Superior temporal gyrus (tissue), 1 donor: ENCODE data around the gene CEL.
A peak's percentile ranks its signal among the peaks of the same experiment; 100 is the strongest.
"Not testable (repeated sequence)": the region's sequence is repeated elsewhere in the genome, so short reads cannot be mapped to it uniquely, and the experiment has no call there.

Experiments
- DNase-seq: peaks from one replicate; pipeline ENCODE4 v3.0.0-alpha.2; 2016; ENCODE audit errors: extremely low spot score

CEL gene

DNA sequence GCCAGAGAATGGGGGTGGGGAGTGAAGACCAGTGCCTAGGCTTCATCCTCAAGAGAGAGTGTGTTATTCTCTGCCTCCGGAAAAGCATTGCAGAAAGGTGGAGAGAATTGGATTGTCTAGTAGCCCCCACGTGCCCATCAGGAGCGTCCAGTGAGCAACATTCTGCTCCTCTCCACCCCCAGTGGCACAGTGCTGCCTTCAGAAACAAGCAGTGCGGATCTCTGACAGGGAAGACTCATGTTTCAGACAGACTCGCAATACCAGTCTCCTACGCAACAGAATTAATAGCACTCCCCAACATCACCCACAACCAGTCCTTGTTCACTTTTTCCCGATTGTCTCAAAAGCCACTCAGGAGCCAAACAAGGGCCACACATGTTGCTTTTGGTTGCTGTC lies 14.9 kb upstream of the CEL start:
- no peak for DNase-seq

DNA sequence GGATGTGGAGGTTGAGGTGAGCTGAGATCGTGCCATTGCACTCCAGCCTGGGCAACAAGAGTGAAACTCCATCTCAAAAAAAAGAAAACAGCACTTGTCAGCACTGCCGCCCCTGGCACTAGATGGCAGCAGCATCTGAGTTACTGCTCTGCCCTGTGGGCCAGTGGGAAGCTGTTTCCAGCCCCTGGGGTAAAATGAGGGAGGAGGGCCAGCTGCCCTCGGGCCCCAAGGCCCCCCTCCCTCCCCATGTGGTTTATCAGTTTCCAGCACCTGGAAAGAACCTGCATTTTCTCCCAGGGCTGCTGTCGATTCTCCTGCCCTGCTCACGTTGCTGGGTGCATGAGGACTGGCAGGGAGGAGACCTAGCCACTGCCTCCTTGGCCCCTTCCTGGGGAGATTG lies 13.2 kb upstream of the CEL start:
- DNase-seq = peak; percentile 51

DNA sequence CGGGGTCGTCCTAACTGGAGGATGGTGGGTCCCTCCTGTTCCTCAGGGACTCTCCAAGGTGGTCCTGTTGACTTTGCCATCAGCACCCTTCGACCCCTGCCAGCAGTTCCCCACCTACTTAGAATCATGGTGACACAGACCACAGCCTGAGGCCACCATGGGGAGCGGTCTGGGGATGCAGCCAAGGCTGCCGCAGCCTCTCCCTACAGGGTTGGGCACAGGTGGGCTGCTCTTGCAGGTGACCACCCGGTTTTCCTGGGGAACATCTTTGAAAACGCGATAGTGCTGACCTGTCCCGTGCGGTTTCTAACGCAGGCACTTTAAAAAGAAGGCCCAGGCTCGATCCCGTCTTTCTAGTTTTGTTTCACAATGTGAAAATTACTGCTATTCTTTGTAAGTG lies 12.7 kb upstream of the CEL start:
- no peak for DNase-seq

DNA sequence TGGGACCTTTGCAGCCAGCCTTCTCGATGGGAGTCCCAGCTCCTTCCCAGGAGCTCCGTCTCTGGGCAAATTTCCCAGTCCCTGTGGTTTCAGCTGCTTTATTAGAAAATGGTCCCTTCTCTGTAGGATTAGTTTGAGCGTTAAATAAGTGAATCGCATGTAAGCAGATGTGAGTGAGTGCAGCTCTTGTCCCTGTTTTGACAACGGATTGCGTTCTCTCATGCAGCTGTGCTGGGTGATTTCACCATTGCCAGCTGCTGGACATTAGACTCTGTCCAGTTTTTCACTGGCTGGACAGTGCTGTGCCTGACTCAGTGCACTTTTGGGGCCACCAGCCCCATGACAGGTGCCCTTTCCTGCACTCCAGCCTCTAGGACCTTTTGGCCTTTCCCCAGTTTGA lies 11.6 kb upstream of the CEL start:
- peak; percentile 81 for DNase-seq

DNA sequence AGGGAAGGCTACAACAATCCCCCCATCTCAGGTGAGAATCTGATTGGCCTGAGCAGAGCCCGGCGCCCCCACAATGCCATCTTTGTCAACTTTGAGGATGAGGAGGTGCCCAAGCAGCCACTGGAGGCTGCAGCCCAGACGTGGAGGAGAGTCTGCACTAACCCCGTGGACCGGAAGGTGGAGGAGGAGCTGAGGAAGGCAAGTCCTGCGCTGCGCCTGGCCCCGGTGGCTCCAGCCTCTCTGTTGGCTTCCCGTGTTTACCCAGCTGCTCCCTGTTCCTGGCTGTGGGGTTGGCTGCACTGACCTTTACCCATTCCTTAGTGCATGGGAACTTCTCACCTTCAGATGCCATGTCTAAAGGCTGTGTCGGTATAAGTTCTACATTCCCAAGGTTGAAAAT lies 11.0 kb upstream of the CEL start:
- DNase-seq = no peak

DNA sequence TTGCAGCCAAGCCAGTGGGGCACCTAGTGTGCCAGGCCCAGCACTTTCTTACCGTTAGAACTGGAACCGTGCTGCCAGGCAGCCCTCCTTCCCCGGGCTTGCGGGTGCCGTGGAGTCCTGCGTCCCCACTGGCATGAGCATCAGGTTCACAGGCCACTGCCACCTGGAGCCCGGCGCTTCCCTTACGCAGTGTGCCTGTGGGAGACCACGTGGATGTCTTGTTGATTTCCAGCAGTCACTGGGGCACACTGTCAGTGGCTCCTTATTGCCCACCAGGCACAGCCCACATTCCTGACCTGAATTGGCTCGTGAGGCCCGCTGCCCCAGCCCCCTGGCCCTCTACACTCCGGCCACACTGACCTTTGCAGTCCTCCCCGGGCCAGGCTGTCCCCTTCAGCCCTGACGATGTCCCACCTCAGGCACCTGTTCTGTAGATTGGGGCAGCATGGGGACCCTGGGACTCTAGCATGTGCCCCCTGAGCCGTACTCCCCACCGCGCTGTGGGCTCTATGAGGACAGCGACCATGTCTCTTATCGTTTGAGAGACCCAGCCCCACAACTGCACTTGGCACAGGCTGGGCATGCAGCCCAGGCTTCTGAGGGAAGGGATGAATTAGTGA lies 10.4 kb upstream of the CEL start:
- no peak for DNase-seq

DNA sequence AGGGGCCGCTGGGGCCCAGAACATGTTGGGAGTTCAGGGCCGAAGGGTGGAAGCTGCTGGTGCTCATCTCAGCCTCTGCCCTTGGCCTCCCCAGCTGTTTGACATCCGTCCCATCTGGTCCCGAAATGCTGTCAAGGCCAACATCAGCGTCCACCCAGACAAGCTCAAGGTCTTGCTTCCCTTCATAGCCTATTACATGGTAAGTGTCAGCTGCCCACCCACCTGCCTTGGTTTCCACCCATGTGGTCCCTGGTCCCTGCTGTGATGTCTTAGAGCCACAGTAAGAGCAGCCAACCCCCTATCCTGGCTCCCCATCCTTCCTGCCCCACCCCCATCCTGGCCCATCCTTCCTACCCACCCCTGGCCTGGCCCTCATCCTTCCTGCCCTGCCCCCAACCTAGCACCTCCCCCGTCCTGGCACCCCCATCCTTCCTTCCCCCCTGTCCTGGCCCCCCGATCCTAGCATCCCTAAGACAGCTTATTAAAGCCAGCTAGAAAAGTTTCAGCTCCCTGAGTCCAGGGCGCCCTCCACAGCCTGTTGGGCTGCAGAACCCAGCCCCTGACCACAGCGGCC lies 9.7 kb upstream of the CEL start:
- DNase-seq = no peak

DNA sequence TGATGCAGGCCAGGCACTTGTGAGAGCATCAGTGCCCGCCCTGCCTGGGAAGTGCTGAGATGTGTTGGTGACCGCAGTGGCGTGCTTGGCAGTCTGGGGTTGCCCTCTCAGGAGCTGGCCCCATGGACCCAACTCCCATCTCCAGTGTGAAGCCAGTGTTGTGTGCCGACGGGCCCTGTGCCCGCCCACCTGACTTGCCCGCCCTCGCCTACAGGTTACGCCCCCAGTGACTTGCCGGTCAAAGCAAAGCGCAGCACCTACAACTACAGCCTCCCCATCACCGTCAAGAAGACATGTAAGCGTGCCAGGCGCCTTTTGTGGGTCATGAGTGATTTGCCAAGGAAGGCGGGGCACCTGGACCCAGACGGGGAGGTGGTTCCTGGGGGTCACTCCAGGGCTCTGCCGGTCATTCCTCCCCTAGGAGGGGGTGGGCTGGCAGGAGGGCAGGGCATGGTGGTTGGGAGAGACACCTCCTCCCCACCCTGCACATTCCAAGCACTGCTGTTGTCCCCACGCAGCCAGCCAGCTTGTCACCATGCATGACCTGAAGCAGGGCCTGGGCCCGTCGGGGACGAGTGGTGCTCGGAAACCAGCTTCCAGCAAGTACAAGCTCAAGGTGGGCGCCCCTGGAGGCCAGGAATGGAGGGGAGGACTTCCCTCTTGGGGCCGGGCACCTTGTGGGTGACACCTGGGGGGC lies 7.4 kb upstream of the CEL start:
- no peak for DNase-seq

DNA sequence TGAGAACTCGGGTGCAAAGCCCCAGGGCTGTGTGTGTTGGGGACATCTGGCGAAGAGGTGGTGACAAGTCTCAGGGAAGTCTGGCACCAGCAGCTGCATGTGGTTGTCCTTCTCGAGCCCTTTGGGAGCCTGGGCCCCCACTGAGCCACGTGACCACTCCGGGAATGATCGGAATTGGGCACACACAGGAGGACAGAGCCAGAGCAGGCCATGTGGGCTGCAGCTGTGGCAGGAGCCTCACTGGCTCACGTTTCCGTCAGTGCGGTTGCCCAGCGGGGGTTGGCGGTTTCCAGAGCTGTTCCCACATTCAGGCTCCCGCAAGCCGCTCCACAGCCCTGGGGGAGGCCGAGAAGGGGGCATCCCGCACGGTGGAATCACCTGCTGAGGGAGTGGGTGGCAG lies 6.8 kb upstream of the CEL start:
- no peak for DNase-seq

DNA sequence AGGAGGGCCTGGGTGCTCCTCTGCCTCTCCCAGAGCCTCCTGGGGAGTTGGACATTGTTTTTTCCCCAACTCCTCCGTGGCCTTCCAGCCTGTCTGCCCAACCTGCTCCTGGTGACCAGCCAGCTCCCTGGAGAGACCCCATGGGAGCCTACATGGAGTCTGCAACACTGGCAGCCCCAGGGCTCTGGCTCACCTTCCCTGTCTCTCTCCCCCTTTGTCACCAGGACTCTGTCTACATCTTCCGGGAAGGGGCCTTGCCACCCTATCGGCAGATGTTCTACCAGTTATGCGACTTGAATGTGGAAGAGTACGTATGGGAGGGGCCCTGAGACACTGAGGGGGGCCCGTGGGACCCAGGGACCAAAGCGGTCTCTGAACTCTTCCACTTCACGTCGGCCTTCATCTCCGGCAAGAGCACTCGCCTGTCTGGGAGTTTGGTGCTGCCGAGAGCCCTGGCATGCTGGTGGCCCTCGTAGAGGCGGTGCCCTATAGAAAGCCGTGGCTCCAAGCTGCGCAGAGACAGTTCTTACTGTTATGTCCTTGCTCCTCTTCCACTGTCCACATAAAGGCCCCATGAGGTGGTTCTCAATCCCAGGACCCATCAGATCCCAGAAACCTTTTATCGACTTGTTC lies 5.9 kb upstream of the CEL start:
- no peak for DNase-seq

DNA sequence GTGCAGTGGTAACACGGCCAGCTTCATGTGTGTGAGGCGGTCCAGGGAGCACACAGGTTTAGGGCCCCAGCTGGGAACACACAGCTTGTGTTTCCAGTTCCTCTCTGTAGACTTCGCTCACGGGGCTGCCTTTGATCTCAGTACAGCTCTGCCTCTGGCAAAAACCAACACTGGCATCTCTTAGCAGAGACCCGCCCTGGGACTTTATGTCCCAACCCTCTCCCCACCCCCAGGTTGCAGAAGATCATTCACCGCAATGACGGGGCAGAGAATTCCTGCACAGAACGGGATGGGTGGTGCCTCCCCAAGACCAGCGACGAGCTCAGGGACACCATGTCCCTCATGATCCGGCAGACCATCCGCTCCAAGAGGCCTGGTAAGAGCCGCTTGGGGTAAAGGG lies 5.2 kb upstream of the CEL start:
- DNase-seq = no peak

DNA sequence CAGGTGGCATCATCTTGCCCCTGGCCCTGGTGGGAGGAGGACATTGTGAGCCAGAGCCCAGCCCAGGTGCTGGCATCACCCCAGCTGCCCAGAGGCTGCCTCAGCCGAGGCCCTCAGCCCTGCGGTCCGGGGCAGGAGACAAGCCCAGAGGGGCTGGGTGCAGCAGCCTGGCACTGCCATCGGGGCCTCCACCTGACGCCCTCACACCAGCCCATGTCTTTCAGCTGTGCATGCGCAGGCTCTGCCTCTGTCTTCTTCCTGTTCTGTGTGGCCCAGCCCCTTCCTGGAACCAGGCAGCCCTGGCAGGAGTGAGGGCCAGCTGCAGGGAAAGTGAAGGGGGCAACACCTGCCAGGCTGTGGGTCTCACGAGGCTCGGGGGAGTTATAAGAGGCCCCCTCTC lies 4.8 kb upstream of the CEL start:
- DNase-seq = no peak

DNA sequence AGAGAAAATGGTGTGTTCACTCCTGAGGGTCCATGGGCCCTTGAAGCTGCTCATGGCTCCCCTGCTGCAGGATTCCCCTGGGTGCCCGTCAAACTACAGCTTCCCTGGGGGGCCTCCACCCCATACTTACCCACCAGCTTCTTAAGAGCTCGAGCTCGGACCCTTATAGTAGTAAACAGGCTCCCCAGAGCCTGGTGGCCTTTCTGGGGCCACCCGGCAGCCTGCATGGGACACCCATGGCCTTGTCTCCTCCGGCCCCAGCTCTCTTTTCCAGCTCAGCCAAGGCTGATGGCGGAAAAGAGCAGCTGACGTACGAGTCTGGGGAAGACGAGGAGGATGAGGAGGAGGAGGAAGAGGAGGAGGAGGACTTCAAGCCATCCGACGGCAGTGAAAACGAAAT lies 4.2 kb upstream of the CEL start:
- no peak for DNase-seq

DNA sequence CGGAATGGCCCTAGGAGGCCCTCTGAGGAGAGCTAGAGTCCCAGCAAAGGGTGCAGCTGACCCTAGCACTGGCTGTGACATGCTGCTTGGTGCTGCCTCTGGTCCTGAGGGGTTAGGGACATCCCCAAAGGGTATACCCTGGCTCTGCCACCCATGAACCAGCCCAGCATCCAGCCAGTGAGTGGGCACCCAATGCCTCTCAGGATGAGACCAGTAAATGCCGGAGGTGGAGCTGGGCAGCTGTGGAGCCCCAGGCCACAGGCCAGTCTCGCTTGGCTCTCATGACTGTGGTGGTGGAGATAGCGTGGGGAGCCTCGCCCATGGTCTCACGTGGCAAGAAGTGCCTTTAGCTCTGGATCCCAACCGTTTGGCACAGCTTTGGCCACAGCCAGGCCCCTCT lies 3.7 kb upstream of the CEL start:
- no peak for DNase-seq

DNA sequence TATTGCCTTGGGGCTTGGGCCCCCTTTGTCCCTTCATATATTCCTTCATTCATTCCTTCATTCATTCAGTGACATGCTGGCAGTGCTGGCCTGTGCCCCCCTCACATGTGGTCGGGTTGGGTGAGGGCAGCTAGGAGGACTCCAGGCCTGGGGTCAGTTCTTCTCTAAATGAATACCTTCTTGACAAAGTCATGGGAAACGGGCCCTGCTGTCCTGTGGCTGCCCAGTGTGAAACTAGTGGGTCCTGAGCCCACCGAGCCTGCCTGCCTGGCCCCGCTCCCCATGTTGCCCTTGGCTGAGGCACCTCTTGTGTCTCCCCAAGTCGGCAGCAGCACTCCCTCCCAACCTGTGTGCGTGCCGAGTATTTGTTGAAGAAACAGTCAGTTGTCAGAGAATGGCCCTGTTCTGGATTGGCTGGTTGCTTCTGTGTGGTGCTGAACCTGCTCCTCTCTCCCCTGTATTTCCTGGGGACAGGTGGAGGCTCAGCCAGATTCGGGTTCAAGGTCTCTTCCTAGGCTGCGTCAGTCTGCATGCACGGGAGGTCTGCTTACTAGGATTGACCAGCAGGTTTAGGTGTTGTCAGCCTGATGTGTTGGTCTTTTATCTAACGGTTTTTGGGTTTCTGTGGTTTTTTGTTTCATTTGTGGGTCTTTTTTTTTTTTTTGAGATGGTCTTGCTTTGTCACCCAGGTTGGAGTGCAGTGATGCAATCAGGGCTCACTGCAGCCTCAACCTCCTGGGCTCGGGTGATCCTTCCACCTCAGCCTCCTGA lies 3.0 kb upstream of the CEL start:
- no peak for DNase-seq

DNA sequence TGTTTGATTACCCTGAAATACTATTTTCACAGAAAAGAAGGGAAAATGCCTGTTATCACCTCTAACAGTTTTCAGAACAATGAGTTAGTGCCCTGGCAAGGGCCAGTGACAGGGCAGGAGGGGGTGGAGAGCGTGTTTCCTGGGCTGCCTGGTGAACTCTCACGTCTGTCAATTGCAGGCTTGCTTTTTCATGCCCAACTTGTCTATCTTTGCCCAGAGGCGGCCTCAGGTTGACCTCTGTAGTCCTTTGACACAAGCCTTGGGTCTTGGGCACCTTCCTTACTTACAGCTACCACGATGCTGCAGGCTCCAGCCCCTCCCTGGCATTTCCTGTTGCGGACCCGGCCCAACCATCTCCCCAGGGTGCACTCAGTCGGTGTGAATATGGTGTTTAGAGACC lies 2.2 kb upstream of the CEL start:
- no peak for DNase-seq

DNA sequence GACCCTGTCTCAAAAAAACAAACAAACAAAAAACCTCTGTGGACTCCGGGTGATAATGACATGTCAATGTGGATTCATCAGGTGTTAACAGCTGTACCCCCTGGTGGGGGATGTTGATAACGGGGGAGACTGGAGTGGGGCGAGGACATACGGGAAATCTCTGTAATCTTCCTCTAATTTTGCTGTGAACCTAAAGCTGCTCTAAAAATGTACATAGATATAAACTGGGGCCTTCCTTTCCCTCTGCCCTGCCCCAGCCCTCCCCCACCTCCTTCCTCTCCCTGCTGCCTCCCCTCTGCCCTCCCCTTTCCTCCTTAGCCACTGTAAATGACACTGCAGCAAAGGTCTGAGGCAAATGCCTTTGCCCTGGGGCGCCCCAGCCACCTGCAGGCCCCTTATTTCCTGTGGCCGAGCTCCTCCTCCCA lies 1.4 kb upstream of the CEL start:
- no peak for DNase-seq

DNA sequence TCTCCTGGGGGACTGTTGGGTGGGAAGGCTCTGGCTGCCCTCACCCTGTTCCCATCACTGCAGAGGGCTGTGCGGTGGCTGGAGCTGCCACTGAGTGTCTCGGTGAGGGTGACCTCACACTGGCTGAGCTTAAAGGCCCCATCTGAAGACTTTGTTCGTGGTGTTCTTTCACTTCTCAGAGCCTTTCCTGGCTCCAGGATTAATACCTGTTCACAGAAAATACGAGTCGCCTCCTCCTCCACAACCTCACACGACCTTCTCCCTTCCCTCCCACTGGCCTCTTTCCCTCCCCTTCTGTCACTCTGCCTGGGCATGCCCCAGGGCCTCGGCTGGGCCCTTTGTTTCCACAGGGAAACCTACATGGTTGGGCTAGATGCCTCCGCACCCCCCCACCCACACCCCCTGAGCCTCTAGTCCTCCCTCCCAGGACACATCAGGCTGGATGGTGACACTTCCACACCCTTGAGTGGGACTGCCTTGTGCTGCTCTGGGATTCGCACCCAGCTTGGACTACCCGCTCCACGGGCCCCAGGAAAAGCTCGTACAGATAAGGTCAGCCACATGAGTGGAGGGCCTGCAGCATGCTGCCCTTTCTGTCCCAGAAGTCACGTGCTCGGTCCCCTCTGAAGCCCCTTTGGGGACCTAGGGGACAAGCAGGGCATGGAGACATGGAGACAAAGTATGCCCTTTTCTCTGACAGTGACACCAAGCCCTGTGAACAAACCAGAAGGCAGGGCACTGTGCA lies 590 bp upstream of the CEL start:
- DNase-seq = not testable (repeated sequence)

DNA sequence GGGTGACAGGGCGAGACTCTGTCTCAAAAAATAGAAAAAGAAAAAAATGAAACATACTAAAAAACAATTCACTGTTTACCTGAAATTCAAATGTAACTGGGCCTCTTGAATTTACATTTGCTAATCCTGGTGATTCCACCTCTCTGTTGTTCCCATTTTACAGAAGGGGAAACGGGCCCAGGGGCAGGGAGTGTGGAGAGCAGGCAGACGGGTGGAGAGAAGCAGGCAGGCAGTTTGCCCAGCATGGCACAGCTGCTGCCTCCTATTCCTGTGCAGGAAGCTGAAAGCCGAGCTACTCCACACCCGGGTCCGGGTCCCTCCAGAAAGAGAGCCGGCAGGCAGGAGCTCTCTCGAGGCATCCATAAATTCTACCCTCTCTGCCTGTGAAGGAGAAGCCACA lies 788 bp downstream of the CEL start:
- not testable (repeated sequence) for DNase-seq

DNA sequence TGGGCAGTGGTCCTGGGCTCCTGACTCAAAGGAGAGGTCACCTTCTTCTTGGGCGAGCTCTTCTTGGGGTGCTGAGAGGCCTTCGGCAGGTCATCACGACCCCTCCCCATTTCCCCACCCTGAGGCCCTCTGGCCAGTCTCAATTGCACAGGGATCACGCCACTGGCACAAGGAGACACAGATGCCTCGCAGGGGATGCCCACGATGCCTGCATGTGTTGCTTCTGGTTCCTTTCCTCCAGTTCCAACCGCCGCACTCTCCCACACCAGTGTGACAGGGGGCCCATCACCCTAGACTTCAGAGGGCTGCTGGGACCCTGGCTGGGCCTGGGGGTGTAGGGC lies 1.3 kb downstream of the CEL start:
- DNase-seq = no peak

DNA sequence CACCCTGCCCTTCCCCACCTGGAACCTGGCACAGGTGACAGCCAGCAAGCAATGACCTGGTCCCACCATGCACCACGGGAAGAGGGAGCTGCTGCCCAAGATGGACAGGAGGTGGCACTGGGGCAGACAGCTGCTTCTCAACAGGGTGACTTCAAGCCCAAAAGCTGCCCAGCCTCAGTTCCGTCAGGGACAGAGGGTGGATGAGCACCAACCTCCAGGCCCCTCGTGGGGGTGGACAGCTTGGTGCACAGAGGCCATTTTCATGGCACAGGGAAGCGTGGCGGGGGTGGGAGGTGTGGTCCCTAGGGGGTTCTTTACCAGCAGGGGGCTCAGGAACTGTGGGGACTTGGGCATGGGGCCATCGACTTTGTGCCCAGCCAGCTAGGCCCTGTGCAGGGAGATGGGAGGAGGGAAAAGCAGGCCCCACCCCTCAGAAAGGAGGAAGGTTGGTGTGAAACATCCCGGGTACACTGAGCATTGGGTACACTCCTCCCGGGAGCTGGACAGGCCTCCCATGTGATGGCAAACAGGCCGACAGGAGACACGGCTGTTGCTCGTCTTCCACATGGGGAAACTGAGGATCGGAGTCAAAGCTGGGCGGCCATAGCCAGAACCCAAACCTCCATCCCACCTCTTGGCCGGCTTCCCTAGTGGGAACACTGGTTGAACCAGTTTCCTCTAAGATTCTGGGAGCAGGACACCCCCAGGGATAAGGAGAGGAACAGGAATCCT lies 1.9 kb downstream of the CEL start:
- DNase-seq = no peak
